22Rv1 (cell line): ENCODE results near the gene PCDHGA8.
A peak's percentile ranks its signal among the peaks of the same experiment; 100 is the strongest.

Experiments
- H3K27ac ChIP-seq: fragments of 450-650 bp; 2 replicates; pipeline ENCODE4 v1.5.1; 2017
- ZFX ChIP-seq: fragments of 450-650 bp; IDR thresholded peaks from 2 replicates; pipeline ENCODE4 v1.6.1; 2017; ENCODE audit warnings: antibody characterized with exemption, borderline replicate concordance
- TF ChIP-seq, protein P1 (sequence below): fragments of 450-650 bp; IDR thresholded peaks from 2 replicates; pipeline ENCODE4 v1.5.1; 2017; ENCODE audit warnings: mild to moderate bottlenecking

The PCDHGA8 gene

DNA sequence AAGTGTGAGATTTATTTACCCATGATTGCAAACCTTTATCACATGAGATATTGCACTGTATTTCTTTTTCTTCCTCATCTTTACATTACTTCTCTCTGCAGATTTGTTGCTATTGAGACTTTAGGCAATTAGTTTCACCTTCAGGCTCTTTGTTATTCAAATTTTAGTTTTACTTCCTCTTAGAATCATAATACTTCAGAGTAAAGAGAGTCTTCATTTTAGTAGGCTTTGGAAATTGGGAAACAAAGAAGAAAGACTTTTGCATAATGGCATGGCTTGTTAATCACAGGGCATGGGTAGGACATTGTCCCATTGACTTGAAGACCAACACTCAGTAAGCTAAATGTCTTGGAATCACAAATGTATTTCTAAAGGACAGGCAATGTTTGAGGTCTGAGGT is 29.7 kb upstream of the PCDHGA8 start:
- TF ChIP-seq ZFX, result no peak
- TF ChIP-seq, protein P1, sequence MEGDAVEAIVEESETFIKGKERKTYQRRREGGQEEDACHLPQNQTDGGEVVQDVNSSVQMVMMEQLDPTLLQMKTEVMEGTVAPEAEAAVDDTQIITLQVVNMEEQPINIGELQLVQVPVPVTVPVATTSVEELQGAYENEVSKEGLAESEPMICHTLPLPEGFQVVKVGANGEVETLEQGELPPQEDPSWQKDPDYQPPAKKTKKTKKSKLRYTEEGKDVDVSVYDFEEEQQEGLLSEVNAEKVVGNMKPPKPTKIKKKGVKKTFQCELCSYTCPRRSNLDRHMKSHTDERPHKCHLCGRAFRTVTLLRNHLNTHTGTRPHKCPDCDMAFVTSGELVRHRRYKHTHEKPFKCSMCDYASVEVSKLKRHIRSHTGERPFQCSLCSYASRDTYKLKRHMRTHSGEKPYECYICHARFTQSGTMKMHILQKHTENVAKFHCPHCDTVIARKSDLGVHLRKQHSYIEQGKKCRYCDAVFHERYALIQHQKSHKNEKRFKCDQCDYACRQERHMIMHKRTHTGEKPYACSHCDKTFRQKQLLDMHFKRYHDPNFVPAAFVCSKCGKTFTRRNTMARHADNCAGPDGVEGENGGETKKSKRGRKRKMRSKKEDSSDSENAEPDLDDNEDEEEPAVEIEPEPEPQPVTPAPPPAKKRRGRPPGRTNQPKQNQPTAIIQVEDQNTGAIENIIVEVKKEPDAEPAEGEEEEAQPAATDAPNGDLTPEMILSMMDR, result no peak
- H3K27ac ChIP-seq, result no peak overlapping the region

DNA sequence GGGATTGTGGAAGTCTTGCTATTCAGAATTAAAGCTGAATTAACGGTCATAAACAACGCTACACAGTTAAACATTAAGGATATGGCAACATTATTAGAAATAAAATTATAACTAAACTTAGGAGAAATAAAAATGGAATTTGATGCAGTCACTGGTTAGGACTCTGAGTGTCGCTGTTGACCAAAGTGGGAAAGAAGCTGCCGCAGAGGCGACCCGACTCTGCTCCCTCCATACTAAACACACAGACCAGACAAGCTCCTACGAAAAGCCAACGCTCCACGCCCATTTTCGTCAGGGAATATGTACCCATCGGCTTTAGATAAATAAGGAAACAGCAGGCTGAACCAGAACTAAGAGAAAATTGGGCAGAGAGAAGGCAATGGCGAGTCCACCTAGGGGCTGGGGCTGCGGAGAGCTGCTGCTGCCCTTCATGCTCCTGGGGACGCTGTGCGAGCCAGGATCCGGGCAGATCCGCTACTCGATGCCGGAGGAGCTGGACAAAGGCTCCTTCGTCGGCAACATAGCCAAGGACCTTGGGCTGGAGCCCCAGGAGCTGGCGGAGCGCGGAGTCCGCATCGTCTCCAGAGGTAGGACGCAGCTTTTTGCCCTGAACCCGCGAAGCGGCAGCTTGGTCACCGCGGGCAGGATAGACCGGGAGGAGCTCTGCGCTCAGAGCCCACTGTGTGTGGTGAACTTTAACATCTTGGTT is 28.3 kb upstream of the PCDHGA8 start, which contains the start of gene PCDHGA5:
Gene PCDHGA5 (plus strand): TSS at position 211 of the 709 bp plus-strand sequence. CDS start 169 bp downstream, at position 380.
- H3K27ac ChIP-seq, result no peak within 1 kb of the TSS

GRCh38 chr5:141366016-141366896 is 26.2 kb upstream of the PCDHGA8 start:
- no peak overlapping the region for H3K27ac ChIP-seq
- TF ChIP-seq, protein P1, result no peak
- TF ChIP-seq ZFX, result no peak

More for the DNA sequence above, 28.3 kb upstream of the PCDHGA8 start, which contains the start of gene PCDHGA5:
- TF ChIP-seq, protein P1, result no peak
- TF ChIP-seq ZFX, result no peak

DNA sequence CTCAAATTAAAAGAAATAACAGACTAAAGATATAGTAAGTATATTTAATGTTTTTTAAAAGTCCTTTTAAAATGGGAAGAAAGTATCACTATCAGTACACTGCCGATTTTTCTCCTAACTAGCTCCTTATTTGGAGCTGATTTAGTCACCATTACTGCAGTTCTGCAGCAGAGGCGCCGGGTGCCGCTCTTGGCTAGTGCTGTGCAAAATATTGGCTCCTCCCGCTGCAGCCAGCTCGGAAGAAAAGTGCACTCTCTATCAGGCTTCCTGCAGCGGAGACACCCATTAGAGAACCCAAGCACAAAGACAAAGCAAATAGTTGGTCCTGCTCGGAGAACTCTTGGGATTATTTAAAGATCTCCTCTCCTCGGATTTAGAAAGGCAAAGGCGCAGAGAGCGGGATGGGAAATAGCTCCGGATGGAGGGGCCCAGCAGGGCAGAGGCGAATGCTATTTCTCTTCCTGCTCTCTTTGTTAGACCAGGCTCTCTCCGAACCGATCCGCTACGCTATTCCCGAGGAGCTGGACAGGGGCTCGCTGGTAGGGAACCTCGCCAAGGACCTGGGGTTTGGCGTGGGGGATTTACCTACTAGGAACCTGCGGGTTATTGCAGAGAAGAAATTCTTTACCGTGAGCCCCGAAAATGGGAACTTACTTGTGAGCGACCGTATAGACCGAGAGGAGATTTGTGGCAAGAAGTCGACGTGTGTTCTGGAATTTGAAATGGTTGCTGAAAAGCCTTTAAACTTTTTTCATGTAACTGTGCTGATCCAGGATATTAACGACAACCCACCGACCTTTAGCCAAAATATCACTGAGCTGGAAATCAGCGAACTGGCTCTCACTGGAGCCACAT is 22.2 kb upstream of the PCDHGA8 start, which contains the start of gene PCDHGB3:
Gene PCDHGB3 (plus strand): TSS at position 249 of the 855 bp plus-strand sequence. CDS start 153 bp downstream, at position 402.
- no peak within 1 kb of the TSS for H3K27ac ChIP-seq

DNA sequence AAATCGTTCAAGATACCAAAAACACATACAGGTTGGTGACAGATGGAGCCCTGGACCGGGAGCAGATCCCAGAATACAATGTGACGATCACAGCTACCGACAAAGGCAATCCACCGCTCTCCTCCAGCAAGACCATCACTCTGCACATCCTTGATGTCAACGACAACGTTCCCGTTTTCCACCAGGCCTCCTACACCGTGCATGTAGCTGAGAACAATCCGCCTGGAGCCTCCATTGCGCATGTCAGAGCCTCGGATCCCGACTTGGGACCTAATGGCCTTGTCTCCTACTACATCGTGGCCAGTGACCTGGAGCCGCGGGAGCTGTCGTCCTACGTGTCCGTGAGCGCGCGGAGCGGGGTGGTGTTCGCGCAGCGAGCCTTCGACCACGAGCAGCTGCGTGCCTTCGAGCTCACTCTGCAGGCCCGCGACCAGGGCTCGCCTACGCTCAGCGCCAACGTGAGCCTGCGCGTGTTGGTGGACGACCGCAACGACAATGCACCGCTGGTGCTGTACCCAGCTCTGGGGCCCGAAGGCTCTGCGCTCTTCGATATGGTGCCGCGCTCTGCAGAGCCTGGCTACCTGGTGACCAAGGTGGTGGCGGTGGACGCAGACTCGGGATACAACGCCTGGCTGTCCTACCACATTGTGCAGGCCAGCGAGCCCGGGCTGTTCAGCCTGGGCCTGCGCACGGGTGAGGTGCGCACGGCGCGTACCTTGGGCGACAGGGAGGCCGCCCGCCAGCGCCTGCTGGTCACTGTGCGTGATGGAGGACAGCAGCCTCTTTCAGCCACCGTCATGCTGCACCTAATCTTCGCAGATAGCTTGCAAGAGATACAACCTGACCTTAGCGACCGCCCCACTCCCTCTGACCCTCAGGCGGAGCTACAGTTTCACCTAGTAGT is 20.6 kb upstream of the PCDHGA8 start:
- TF ChIP-seq, protein P1, result no peak
- no peak for TF ChIP-seq ZFX
- no peak overlapping the region for H3K27ac ChIP-seq

More for the DNA sequence above, 22.2 kb upstream of the PCDHGA8 start, which contains the start of gene PCDHGB3:
- TF ChIP-seq, protein P1, result peak; percentile 45
- no peak for TF ChIP-seq ZFX
